HEK293T (cell line): Measurements from ENCODE around the gene RNF150.

Source experiments
- CTCF ChIA-PET: fragments of 350-600 bp; formaldehyde crosslinking; extraction: SDS; loops from one replicate; lab custom pipeline; 2021; ENCODE audit warnings: antibody characterized with exemption, inconsistent platforms; lab: Yijun Ruan, JAX
- POLR2A ChIA-PET: fragments of 350-600 bp; formaldehyde crosslinking; extraction: SDS; loops from one replicate; lab custom pipeline; 2020; ENCODE audit warnings: antibody characterized with exemption, inconsistent platforms; lab: Yijun Ruan, JAX
- DNase-seq: peaks from one replicate; pipeline ENCODE4 v3.0.0; 2012; ENCODE audit warnings: mixed read lengths; ENCODE audit errors: extremely low spot score
- ARNT ChIP-seq: fragments of 450-650 bp; IDR thresholded peaks from 2 replicates; pipeline ENCODE4 v1.6.1; 2017; ENCODE audit warnings: mild to moderate bottlenecking
- BHLHE40 ChIP-seq: fragments of 450-650 bp; IDR thresholded peaks from 2 replicates; pipeline ENCODE4 v1.6.1; 2016; ENCODE audit warnings: mild to moderate bottlenecking, moderate library complexity, borderline replicate concordance
- CTBP1 ChIP-seq: fragments of 450-650 bp; IDR thresholded peaks from 2 replicates; pipeline ENCODE4 v1.6.1; 2016; ENCODE audit warnings: borderline replicate concordance
- ELF4 ChIP-seq: fragments of 450-650 bp; IDR thresholded peaks from 2 replicates; pipeline ENCODE4 v1.6.1; 2017; ENCODE audit warnings: antibody characterized with exemption
- FOXA1 ChIP-seq: fragments of 450-650 bp; IDR thresholded peaks from 2 replicates; pipeline ENCODE4 v1.6.1; 2016; ENCODE audit warnings: mild to moderate bottlenecking
- FOXK2 ChIP-seq: fragments of 450-650 bp; IDR thresholded peaks from 2 replicates; pipeline ENCODE4 v1.6.1; 2016; ENCODE audit warnings: mild to moderate bottlenecking
- FOXM1 ChIP-seq: fragments of 450-650 bp; IDR thresholded peaks from 2 replicates; pipeline ENCODE4 v1.6.1; 2017; ENCODE audit warnings: mild to moderate bottlenecking, borderline replicate concordance
- HDGF ChIP-seq: fragments of 450-650 bp; IDR thresholded peaks from 2 replicates; pipeline ENCODE4 v1.6.1; 2017; ENCODE audit warnings: antibody characterized with exemption, borderline replicate concordance
- L3MBTL2 ChIP-seq: fragments of 450-650 bp; conservative IDR thresholded peaks from 2 replicates; pipeline ENCODE4 v1.6.1; 2016; ENCODE audit warnings: mild to moderate bottlenecking
- LEF1 ChIP-seq: fragments of 450-650 bp; IDR thresholded peaks from 2 replicates; pipeline ENCODE4 v1.6.1; 2017; ENCODE audit warnings: mild to moderate bottlenecking, borderline replicate concordance
- NFRKB ChIP-seq: fragments of 450-650 bp; IDR thresholded peaks from 2 replicates; pipeline ENCODE4 v1.6.1; 2016; ENCODE audit warnings: mild to moderate bottlenecking, moderate library complexity
- SP1 ChIP-seq: fragments of 450-650 bp; IDR thresholded peaks from 2 replicates; pipeline ENCODE4 v1.6.1; 2017
- SUZ12 ChIP-seq: fragments of 450-650 bp; IDR thresholded peaks from 2 replicates; pipeline ENCODE4 v1.6.1; 2016; ENCODE audit warnings: mild to moderate bottlenecking
- TARDBP ChIP-seq: fragments of 450-650 bp; IDR thresholded peaks from 2 replicates; pipeline ENCODE4 v1.6.1; 2016
- ZNF384 ChIP-seq: fragments of 450-650 bp; IDR thresholded peaks from 2 replicates; pipeline ENCODE4 v1.6.1; 2016
- TF ChIP-seq, protein P1 (sequence below): fragments of 450-650 bp; IDR thresholded peaks from 2 replicates; pipeline ENCODE4 v1.6.1; 2016

RNF150 gene

DNA sequence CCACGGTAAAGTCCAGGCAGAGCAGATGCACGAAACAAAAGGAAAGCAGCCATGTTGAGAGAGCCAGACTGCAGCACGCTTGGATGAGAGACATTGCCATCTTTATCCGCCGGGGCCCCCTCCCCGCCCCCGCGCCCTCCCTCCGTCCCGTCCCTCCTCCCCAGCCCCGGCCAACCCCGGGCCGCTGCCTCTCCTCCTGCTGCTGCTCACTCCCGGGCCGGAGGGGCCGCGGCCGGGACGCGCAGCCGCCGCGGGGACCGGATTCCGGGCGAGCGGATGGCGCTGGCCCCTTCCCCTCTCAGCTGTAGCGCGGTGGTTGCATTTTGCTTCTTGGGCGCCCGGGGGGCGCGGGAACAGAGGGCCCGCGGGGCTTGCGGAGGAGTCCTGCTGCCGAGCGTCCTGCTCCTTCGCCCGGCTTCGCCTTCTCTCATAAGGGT, 542 bp downstream of the RNF150 start:
- TF ChIP-seq HDGF (no peak), TARDBP (no peak)
- peak; percentile 50 for DNase-seq
- ChIA-PET CTCF (interaction anchor here (0.6 to 3.5 kb wide), 27 partner anchors 9 to 375 kb away, joined by 3 to 41 read pairs (median 4); no protein-coding TSS in a partner anchor), POLR2A (interaction anchor here (1.0 to 1.5 kb wide), 5 partner anchors 17 to 493 kb away, joined by 3 to 7 read pairs (median 3); no protein-coding TSS in a partner anchor)

DNA sequence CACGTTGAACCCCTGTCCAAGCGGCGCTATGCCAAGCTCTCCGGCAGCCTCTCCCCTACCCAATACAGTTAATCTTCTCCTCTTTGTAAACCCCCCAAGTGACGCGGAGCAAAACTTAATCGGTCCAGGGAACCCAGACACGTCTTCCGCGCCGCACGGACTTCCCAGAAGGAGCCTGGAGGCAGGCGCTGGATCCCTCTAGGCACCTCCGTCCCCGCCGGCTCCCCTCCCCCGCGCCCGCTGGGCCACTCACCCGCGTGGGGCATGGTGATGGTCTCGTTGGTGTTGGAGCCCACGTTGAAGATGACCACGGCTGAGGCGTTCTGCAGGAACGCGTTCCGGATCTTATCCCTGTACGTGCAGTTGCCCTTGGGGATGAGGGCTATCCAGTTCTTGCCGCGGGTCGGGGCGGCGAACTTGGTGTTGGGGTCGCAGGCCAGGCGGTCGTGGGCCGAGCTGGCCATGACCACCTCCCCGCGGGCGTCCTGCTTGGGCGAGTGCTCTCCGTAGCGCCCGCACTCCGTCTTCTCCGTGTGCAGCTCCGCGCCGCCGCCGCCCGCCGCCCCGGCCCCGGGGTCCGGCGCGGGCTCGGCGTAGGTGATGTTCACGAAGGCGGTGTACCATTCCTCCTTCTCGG, 1.1 kb downstream of the RNF150 start:
- ChIA-PET CTCF (interaction anchor here (0.6 to 3.5 kb wide), 4 partner anchors 16 to 374 kb away, joined by 3 to 41 read pairs (median 4); no protein-coding TSS in a partner anchor), POLR2A (interaction anchor here (1.0 to 1.5 kb wide), 2 partner anchors 108 to 492 kb away, joined by 3 read pairs; no protein-coding TSS in a partner anchor)
- no peak for TF ChIP-seq CTBP1
- TF ChIP-seq BHLHE40 = no peak
- TF ChIP-seq L3MBTL2 = 0 out of 2 replicates have a peak, but pooled peaks have one; percentile 17
- DNase-seq = peak; percentile 18

DNA sequence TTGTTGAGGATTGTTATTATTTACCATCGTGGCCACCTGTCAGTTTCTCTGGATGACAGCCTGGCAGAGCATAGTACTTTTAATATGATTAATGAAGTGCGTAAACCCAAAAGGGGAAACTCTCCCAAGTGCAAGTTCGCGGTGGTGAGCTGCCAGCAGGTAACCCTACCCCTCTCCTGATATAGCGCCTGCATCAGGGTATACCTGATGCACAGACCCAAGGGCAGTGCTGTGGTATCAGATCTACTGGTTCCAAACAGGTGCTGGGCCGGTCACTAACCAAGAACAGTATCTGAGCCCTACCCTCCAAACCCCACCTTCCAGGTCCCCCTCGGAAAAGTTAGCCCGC, 1.6 kb downstream of the RNF150 start:
- POLR2A ChIA-PET = no interaction called here
- DNase-seq = peak; percentile 13
- no peak for TF ChIP-seq FOXK2
- TF ChIP-seq, protein P1, sequence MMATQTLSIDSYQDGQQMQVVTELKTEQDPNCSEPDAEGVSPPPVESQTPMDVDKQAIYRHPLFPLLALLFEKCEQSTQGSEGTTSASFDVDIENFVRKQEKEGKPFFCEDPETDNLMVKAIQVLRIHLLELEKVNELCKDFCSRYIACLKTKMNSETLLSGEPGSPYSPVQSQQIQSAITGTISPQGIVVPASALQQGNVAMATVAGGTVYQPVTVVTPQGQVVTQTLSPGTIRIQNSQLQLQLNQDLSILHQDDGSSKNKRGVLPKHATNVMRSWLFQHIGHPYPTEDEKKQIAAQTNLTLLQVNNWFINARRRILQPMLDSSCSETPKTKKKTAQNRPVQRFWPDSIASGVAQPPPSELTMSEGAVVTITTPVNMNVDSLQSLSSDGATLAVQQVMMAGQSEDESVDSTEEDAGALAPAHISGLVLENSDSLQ = peak; percentile 59
- CTCF ChIA-PET = interaction anchor here (1.0 to 3.5 kb wide), 3 partner anchors 245 to 272 kb away, joined by 3 to 41 read pairs (median 4); no protein-coding TSS in a partner anchor

GRCh38 chr4:141130947-141131605, 2.2 kb downstream of the RNF150 start:
- TF ChIP-seq L3MBTL2 = no peak
- no peak for TF ChIP-seq BHLHE40
- TF ChIP-seq FOXA1 = no peak
- TF ChIP-seq HDGF = no peak
- TF ChIP-seq FOXK2 = no peak
- no peak for TF ChIP-seq SUZ12
- TF ChIP-seq CTBP1 = no peak
- TF ChIP-seq ELF4 = no peak
- TF ChIP-seq TARDBP = no peak
- no peak for TF ChIP-seq ARNT
- DNase-seq = no peak
- ChIA-PET POLR2A (no interaction called here), CTCF (interaction anchor here (1.0 to 1.1 kb wide), 3 partner anchors 244 to 771 kb away, joined by 3 to 4 read pairs (median 3); no protein-coding TSS in a partner anchor)

GRCh38 chr4:141127884-141128283, 5.4 kb downstream of the RNF150 start:
- TF ChIP-seq FOXM1 (no peak), FOXK2 (no peak), ZNF384 (no peak), BHLHE40 (no peak), SP1 (no peak), FOXA1 (no peak), CTBP1 (no peak), ELF4 (no peak), TARDBP (no peak), SUZ12 (no peak), LEF1 (no peak), ARNT (no peak)
- TF ChIP-seq, protein P1 = no peak
- DNase-seq = no peak
- CTCF ChIA-PET = interaction anchor here (1.0 kb wide), 1 partner anchor 240 kb away, joined by 3 read pairs; no protein-coding TSS in a partner anchor
- POLR2A ChIA-PET = no interaction called here

GRCh38 chr4:141126769-141127168, 6.5 kb downstream of the RNF150 start:
- ChIA-PET CTCF (interaction anchor here (0.5 to 1.7 kb wide), 2 partner anchors 19 to 267 kb away, joined by 3 to 6 read pairs; no protein-coding TSS in a partner anchor), POLR2A (interaction anchor here (0.9 kb wide), 1 partner anchor 45 kb away, joined by 3 read pairs; no protein-coding TSS in a partner anchor)
- TF ChIP-seq, protein P1 = no peak
- TF ChIP-seq L3MBTL2 (no peak), FOXM1 (no peak), NFRKB (no peak), TARDBP (no peak), ZNF384 (no peak), SP1 (no peak), CTBP1 (no peak), FOXA1 (no peak), SUZ12 (no peak), ARNT (no peak), FOXK2 (no peak), BHLHE40 (no peak), HDGF (no peak), LEF1 (no peak), ELF4 (no peak)
- DNase-seq = no peak
